NCI-H82 (cell line): Measurements from ENCODE around the gene PFN1.
"Not testable (repeated sequence)": the region's sequence is repeated elsewhere in the genome, so short reads cannot be mapped to it uniquely, and the experiment has no call there.

Source experiments
- DNase-seq: peaks from one replicate; lab custom pipeline; 2025; lab: John Stamatoyannopoulos, UW

The PFN1 gene

GRCh38 chr17:4945176-4945943, 3.0 kb downstream of the PFN1 start:
- DNase-seq: peak; percentile 55

DNA sequence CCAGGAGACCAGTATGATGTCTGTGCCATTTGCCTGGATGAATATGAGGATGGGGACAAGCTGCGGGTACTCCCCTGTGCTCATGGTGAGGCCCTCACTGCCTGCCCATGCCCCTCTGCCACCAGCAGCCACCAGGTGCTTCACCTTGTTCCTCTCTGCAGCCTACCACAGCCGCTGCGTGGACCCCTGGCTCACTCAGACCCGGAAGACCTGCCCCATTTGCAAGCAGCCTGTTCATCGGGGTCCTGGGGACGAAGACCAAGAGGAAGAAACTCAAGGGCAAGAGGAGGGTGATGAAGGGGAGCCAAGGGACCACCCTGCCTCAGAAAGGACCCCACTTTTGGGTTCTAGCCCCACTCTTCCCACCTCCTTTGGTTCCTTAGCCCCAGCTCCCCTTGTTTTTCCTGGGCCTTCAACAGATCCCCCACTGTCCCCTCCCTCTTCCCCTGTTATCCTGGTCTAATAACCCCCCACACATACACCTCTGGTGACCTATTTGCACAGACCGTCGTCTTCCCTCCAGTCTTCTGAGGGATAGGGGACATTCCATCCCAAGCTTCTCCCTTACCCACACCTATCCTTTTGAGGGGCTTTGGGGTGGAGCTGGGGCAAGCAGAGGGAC, 3.7 kb downstream of the PFN1 start:
- DNase-seq: no peak

- DNase-seq: no peak
Observed at GRCh38 chr17:4944163-4944553, 4.2 kb downstream of the PFN1 start.

- no peak for DNase-seq
Observed at GRCh38 chr17:4942760-4943508, 5.4 kb downstream of the PFN1 start.

DNA sequence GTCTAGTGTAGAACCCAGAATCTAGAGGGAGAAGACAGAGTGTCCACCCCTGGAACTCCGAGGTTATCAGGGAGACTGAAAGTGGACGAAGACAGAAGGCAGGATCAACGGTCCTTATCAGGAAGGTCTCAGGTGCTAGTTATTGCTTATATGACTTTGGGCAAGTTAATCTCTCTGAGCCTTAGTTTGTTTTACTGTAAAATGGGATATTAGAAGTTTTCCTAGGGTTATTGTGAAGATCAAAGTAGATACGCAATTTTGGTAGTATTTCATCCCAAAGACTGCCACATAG, 7.1 kb downstream of the PFN1 start:
- no peak for DNase-seq

DNA sequence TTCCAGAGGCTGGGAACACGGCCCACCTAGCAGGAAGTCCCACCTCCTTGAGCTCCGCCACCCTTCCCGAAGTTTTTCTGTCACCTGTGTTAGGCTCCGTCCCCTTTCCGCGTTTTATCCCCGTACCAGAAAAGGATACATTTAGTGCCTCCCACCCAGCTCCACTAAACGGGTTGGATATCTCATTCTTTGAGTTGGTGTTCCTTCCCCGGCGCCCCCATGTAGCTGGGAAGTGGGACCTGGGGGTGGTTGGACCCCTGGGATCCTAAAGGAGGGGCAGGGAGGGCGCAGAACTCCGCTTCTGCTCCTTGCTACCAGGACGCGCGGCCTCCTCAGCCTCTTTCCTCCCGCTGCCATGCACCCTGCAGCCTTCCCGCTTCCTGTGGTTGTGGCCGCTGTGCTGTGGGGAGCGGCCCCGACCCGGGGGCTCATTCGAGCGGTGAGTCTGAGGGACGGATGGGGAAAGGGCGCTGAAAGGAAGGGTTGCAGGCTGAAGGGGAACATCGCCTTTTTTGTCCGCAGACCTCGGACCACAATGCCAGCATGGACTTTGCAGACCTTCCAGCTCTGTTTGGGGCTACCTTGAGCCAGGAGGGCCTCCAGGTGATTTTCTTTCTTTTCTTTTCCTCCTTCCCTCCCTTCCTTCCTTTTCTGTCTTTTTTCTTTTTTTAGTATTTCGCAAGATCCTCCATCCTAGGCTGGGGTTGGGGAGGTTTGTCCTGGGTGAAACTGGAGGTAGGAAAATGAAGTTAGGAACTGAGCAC, 7.6 kb downstream of the PFN1 start:
- no peak for DNase-seq

DNA sequence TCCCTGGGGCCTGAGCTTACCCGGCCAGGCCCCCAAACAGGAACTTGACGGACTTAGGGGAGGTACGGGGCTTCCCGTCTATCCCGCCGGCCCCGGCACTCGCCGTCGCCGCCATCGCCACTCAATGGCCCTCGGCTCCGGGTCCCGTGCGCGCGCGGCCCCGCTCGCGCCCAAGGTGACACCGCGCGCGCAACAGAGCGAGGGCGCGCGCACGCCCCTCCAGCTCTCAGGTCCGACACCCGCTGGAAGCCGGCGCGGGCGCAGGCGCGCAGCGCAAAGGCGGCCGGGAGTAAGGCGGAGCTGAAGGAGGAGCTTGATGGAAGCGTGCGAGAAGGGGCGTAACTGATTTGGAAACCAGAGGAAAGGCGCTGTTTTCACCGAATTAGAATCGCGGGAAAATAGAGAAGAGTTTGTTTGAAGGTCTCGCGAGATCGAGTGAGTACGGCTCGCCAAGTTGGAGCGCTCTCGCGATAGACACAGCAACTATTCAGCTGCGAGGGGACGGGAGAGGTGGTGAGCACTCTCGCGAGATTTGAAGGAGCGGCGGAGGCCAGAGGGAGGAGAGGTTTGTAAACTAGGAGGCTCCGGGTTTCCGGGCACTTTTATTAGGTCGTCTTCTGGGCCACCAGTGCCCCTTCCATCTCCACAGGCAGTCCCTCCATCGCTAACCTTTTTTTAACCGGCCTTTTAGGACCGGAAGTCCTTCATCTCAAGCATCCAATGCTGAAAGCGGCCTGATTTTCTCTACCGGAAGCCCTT, 8.4 kb downstream of the PFN1 start, which contains the start of the genes RNF167 and SLC25A11:
RNF167 (plus strand) TSS at position 473 of the 759 bp plus-strand sequence. CDS start 642 bp downstream, outside the sequence.
SLC25A11 (minus strand) TSS at position 251 of the 759 bp plus-strand sequence; CDS start at position 115, 136 bp downstream.
- peak; percentile 100 for DNase-seq

DNA sequence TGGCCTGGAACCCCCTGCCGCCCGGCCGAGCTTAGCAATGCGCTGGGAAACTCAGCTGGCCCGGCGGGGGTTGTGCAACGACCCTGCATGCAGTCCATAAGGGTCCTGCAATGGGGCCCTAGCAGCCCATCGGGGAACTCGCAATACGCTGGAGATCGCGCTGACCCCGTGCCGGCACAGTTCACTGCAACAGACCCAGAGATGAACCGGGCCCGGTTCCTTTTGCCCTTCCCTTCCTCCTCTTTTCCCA, 8.9 kb downstream of the PFN1 start:
- DNase-seq: peak; percentile 63

- DNase-seq: peak; percentile 59
Observed at GRCh38 chr17:4938688-4939545, 9.4 kb downstream of the PFN1 start.

- DNase-seq: no peak
Observed at GRCh38 chr17:4938069-4938491, 10.2 kb downstream of the PFN1 start.

- no peak for DNase-seq
Observed at GRCh38 chr17:4937553-4937952, 10.8 kb downstream of the PFN1 start.

GRCh38 chr17:4936436-4936835, 11.9 kb downstream of the PFN1 start:
- no peak for DNase-seq

- DNase-seq: no peak
Observed at GRCh38 chr17:4935650-4936049, 12.7 kb downstream of the PFN1 start.

GRCh38 chr17:4934173-4934979, 14.0 kb downstream of the PFN1 start:
- peak; percentile 51 for DNase-seq

GRCh38 chr17:4933646-4934045, 14.7 kb downstream of the PFN1 start:
- DNase-seq: no peak

DNA sequence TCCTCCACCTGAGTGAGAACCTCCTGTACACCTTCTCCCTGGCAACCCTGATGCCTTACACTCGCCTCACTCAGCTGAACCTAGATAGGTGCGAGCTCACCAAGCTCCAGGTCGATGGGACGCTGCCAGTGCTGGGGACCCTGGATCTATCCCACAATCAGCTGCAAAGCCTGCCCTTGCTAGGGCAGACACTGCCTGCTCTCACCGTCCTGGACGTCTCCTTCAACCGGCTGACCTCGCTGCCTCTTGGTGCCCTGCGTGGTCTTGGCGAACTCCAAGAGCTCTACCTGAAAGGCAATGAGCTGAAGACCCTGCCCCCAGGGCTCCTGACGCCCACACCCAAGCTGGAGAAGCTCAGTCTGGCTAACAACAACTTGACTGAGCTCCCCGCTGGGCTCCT, 15.6 kb downstream of the PFN1 start:
- DNase-seq: no peak

GRCh38 chr17:4931963-4932362, 16.4 kb downstream of the PFN1 start, which contains the start of gene GP1BA:
Gene GP1BA (plus strand): TSS chr17:4932277. CDS start chr17:4932605, 328 bp downstream.
- no peak for DNase-seq

DNA sequence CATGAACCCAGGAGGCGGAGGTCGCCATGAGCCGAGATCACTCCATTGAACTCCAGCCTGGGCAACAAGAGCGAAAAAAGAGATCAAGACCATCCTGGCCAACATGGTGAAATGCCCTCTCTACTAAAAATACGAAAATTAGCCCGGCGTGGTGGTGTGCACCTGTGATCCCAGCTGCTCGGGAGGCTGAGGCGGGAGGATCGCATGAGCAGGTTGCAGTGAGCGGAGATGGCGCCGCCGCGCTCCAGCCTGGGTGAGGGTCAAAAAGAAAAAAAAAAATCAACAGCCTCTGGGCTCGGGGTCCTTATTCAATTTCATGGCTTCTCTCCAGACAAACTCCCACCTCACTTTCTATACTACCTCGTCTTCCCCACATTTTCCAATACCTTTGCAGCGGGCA, 19.4 kb downstream of the PFN1 start:
- no peak for DNase-seq

- DNase-seq: not testable (repeated sequence)
Observed at GRCh38 chr17:4926577-4927335, 21.6 kb downstream of the PFN1 start.
